Myocyte (in vitro differentiated cells): ENCODE data around the gene ZNF749. TPM values are rescaled to one million over a fixed set of nuclear protein-coding genes. Genes with fewer than 3 reads are reported as not detected.
"Not testable (repeated sequence)": the region's sequence is repeated elsewhere in the genome, so short reads cannot be mapped to it uniquely, and the experiment has no call there.

Source experiments
- DNase-seq: peaks from one replicate; pipeline ENCODE4 v3.0.0-alpha.2; 2012; ENCODE audit warnings: low read depth
- total RNA-seq: library from RNA; depleted of rRNA; stranded (reverse); fragments of >200 nt; gene quantifications from 2 replicates; pipeline ENCODE4 v1.2.3, GENCODE V29; 2014

Gene ZNF749
- total RNA-seq, 1 donor from 2014 or later, result 5.4 TPM

GRCh38 chr19:57465680-57466381, 30.7 kb downstream of the ZNF749 start:
- peak; percentile 10 for DNase-seq

- peak; percentile 74 for DNase-seq
Measured at GRCh38 chr19:57466489-57466888, 31.4 kb downstream of the ZNF749 start.

- peak; percentile 3 for DNase-seq
Measured at GRCh38 chr19:57473646-57474045, 38.5 kb downstream of the ZNF749 start.

- peak; percentile 97 for DNase-seq
Measured at GRCh38 chr19:57477191-57478008, 42.3 kb downstream of the ZNF749 start, which contains the start of gene ZNF772. Gene ZNF772 (minus strand): TSS chr19:57477566. CDS start chr19:57477309, 257 bp downstream.

- DNase-seq, result peak; percentile 89
Measured at GRCh38 chr19:57487477-57488298, 52.6 kb downstream of the ZNF749 start, which contains the start of gene ZNF419. Gene ZNF419 (plus strand): TSS chr19:57487750. CDS start chr19:57487951, 201 bp downstream.

- DNase-seq, result not testable (repeated sequence)
Measured at GRCh38 chr19:57488299-57488644, 53.1 kb downstream of the ZNF749 start.

Other genes starting within 250 kb of the ZNF749 start
- 24.1 and 29.2 TPM in 2 replicates for gene ZNF264, start 243.8 kb upstream of the ZNF749 start, total RNA-seq
- not detected in 2 replicates for gene AURKC, start 204.3 kb upstream of the ZNF749 start, total RNA-seq
- gene ZNF805, start 194.7 kb upstream of the ZNF749 start, total RNA-seq, result 16.0 and 16.9 TPM in 2 replicates
- 59.7 and 69.2 TPM in 2 replicates for gene ZNF460, start 154.8 kb upstream of the ZNF749 start, total RNA-seq
- 8.6 and 12.5 TPM in 2 replicates for gene ZNF543, start 114.9 kb upstream of the ZNF749 start, total RNA-seq
- gene ZNF304, start 84.1 kb upstream of the ZNF749 start, total RNA-seq, result 9.0 and 9.9 TPM in 2 replicates
- gene TRAPPC2B, start 71.8 kb upstream of the ZNF749 start, total RNA-seq, result 20.3 and 33.2 TPM in 2 replicates
- 3.0 and 4.1 TPM in 2 replicates for gene ZNF547, start 71.8 kb upstream of the ZNF749 start, total RNA-seq
- 15.8 and 17.3 TPM in 2 replicates for gene ZNF548, start 45.5 kb upstream of the ZNF749 start, total RNA-seq
- 5.2 and 9.8 TPM in 2 replicates for gene ZNF17, start 24.2 kb upstream of the ZNF749 start, total RNA-seq
- 0.36 and 1.0 TPM in 2 replicates for gene VN1R1, start 21.8 kb downstream of the ZNF749 start, total RNA-seq
- 22.8 and 33.6 TPM in 2 replicates for gene ZNF772, start 42.2 kb downstream of the ZNF749 start, total RNA-seq
- gene ZNF419, start 52.4 kb downstream of the ZNF749 start, total RNA-seq, result 12.3 and 14.0 TPM in 2 replicates
- gene ZNF773, start 64.6 kb downstream of the ZNF749 start, total RNA-seq, result 16.2 and 17.8 TPM in 2 replicates
- 4.8 and 5.8 TPM in 2 replicates for gene ZNF549, start 92.0 kb downstream of the ZNF749 start, total RNA-seq
- gene ZNF550, start 124.5 kb downstream of the ZNF749 start, total RNA-seq, result 9.9 and 10.7 TPM in 2 replicates
- 5.0 and 7.0 TPM in 2 replicates for gene ZNF416, start 143.6 kb downstream of the ZNF749 start, total RNA-seq
- gene ZIK1, start 148.8 kb downstream of the ZNF749 start, total RNA-seq, result 1.8 and 3.9 TPM in 2 replicates
- gene ZNF530, start 164.6 kb downstream of the ZNF749 start, total RNA-seq, result 6.1 and 9.0 TPM in 2 replicates
- gene ZNF134, start 178.9 kb downstream of the ZNF749 start, total RNA-seq, result 27.0 and 28.0 TPM in 2 replicates
- gene ZNF211, start 197.8 kb downstream of the ZNF749 start, total RNA-seq, result 14.7 and 17.2 TPM in 2 replicates
- 0.16 and 0.67 TPM in 2 replicates for gene ZSCAN4, start 233.6 kb downstream of the ZNF749 start, total RNA-seq
- gene ZNF551, start 246.7 kb downstream of the ZNF749 start, total RNA-seq, result 4.4 and 5.7 TPM in 2 replicates